Right atrium auricular region (tissue), 2 donors: Measurements from ENCODE around the gene HMGCLL1. TPM values are rescaled to one million over a fixed set of nuclear protein-coding genes. Genes with fewer than 3 reads are reported as not detected.

Experiments
- DNase-seq: peaks from one replicate; pipeline ENCODE4 v3.0.0-alpha.2; 2019; ENCODE audit warnings: low spot score
- H3K27ac ChIP-seq, 2 donors: fragments of 200-600 bp; sonication (generic); 1 replicate in 1 of 2; 2 replicates in 1 of 2; pipeline ENCODE4 v1.5.1; 2016 to 2019
- H3K27me3 ChIP-seq, 2 donors: fragments of 200-600 bp; sonication (generic); one replicate each; pipeline versions ENCODE4 v1.5.1 to v1.6.0; 2017 to 2019
- H3K36me3 ChIP-seq: fragments of 200-600 bp; sonication (generic); one replicate; pipeline ENCODE4 v1.5.1; 2016
- H3K4me1 ChIP-seq, 2 donors: fragments of 200-600 bp; sonication (generic); one replicate each; pipeline versions ENCODE4 v1.5.1 to v1.6.0; 2017 to 2019
- H3K4me3 ChIP-seq, 2 donors: fragments of 200-600 bp; sonication (generic); 1 replicate in 1 of 2; 2 replicates in 1 of 2; pipeline ENCODE4 v1.5.1; 2017 to 2019; ENCODE audit warnings: mild to moderate bottlenecking in 1 of 2, moderate library complexity in 1 of 2
- H3K9me3 ChIP-seq, 2 donors: fragments of 200-600 bp; sonication (generic); one replicate each; pipeline ENCODE4 v1.5.1; 2019
- CTCF ChIP-seq, 2 donors: fragments of 200-600 bp; sonication (generic); IDR thresholded peaks; one replicate each; pipeline ENCODE4 v1.5.1; 2019; ENCODE audit warnings: antibody characterized with exemption in 2 of 2
- total RNA-seq, 2 donors: library from RNA; depleted of rRNA; stranded (reverse); fragments of >200 nt; gene quantifications; one replicate each; pipeline ENCODE4 v1.1.0, GENCODE V29; 2016

HMGCLL1 gene
- total RNA-seq, 2 donors from 2014 or later: 0.94 to 2.6 TPM

GRCh38 chr6:55560290-55560885 lies 18.6 kb downstream of the HMGCLL1 start:
- Histone ChIP-seq H3K27ac (no peak overlapping the region), H3K36me3 (no peaks in the 10 kb centered on the region), H3K9me3 (no peaks in the 10 kb centered on the region), H3K4me3 (no peak overlapping the region), H3K27me3 (no peaks in the 10 kb centered on the region), H3K4me1 (no peaks in the 10 kb centered on the region)
- TF ChIP-seq CTCF (IDR thresholded peaks at IDR 0.05): no peak
- no peak for DNase-seq

DNA sequence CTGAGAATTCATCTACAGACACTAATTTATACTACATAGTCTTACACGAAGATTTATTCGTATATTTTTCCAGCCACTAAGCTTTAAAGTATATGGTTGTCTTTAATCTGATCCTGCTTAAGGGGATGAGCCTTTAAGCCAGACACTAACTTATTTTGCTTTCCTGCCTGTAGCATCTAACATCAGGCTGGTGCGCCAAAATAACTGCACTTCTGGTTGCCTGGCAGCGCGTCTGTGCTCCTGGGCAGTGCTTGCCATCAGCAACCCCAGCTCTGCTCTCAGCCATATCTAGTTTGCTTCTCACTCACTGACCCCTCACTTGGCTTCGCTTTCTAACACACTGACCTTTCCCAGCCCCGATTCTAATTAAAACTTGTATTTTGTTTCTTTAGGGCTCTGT lies 21.8 kb downstream of the HMGCLL1 start:
- TF ChIP-seq CTCF (IDR thresholded peaks at IDR 0.05): no peak
- Histone ChIP-seq H3K36me3 (no peaks in the 10 kb centered on the region), H3K4me3 (no peak overlapping the region), H3K27ac (no peak overlapping the region), H3K9me3 (no peaks in the 10 kb centered on the region), H3K4me1 (no peaks in the 10 kb centered on the region), H3K27me3 (no peaks in the 10 kb centered on the region)
- DNase-seq: no peak

- Histone ChIP-seq H3K4me1 (no peaks in the 10 kb centered on the region), H3K36me3 (no peaks in the 10 kb centered on the region), H3K27ac (no peak overlapping the region), H3K9me3 (no peaks in the 10 kb centered on the region), H3K27me3 (no peaks in the 10 kb centered on the region), H3K4me3 (no peak overlapping the region)
- no peak for TF ChIP-seq CTCF (IDR thresholded peaks at IDR 0.05)
- DNase-seq: no peak
Observed at GRCh38 chr6:55545791-55546190, 33.2 kb downstream of the HMGCLL1 start.

DNA sequence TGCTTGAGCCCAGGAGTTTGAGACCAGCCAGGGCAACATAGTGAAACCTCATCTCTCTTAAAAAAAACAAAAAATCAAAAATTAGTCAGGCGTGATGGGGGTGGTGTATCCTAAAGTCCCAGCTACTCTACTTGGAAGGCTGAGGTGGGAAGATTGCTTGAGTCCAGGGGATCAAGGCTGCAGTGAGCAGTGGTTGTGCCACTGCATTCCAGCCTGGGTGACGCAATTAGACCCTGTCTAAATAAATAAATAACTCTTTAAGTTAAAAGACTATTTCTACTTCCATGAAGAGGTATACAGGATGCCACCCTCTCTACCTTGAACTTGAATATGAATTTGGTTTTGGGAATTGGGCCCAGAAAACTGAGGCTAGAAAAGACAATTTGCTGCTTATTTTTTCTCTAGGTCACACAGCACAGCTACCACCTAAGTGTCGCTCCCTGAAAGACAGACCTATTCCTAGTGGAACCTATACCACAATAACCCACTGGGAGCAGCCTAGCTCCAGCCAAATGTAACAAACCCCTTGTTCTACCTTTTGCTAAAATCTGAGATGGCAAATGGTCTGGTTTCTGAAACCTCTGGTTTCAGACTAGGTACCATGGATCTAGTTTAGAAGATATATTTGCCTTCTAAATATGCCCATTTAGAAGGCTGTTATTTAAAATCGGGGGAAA lies 35.2 kb downstream of the HMGCLL1 start:
- Histone ChIP-seq H3K27ac (no peak overlapping the region), H3K4me1 (no peaks in the 10 kb centered on the region), H3K27me3 (no peaks in the 10 kb centered on the region), H3K36me3 (no peaks in the 10 kb centered on the region), H3K4me3 (no peak overlapping the region), H3K9me3 (no peaks in the 10 kb centered on the region)
- no peak for DNase-seq
- TF ChIP-seq CTCF (IDR thresholded peaks at IDR 0.05): no peak

DNA sequence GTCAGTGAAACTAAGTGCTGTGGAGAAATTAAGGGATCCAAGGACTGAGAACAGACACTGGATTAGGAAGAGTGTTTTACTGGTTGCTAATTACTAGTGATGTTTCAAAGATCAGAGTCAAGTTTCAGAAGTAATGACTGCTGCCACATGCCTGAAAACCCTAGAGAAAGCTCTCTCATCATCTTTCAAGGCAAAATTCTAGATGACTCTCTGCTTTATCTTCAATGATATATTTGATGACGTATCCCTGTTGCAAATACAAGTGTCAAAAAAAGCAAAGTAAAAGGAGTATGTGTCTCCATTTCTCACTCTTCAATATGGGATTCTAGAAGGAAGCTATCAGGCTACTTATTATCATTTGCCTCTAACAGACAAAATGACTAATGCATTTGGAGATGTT lies 38.0 kb downstream of the HMGCLL1 start:
- DNase-seq: no peak
- Histone ChIP-seq H3K4me3 (no peak overlapping the region), H3K27ac (no peak overlapping the region), H3K27me3 (no peaks in the 10 kb centered on the region), H3K9me3 (no peaks in the 10 kb centered on the region), H3K4me1 (no peaks in the 10 kb centered on the region), H3K36me3 (no peaks in the 10 kb centered on the region)
- TF ChIP-seq CTCF (IDR thresholded peaks at IDR 0.05): no peak
